Activated T-helper 2 cell treated with anti-CD3 and anti-CD28 coated beads, Interferon-gamma antibody, Interleukin-2, Interleukin-4, amounts not matched to agents 10 μg/mL and 5 μg/mL and 100 μg/mL, durations not matched to agents 14 hours and 24 hours and 36 hours (primary cell): ENCODE results near the gene OR51T1. TPM values are rescaled to one million over a fixed set of nuclear protein-coding genes. Genes with fewer than 3 reads are reported as not detected.
"Not testable (repeated sequence)": the region's sequence is repeated elsewhere in the genome, so short reads cannot be mapped to it uniquely, and the experiment has no call there.

Experiments
- DNase-seq: peaks from one replicate; pipeline ENCODE4 v3.0.0; 2021; ENCODE audit warnings: low spot score
- H3K27ac Mint-ChIP-seq: one replicate; pipeline ENCODE4 v1.8.0; 2021; ENCODE audit warnings: mixed read lengths
- H3K27me3 Mint-ChIP-seq: one replicate; pipeline ENCODE4 v1.8.0; 2021; ENCODE audit warnings: low read depth, mixed read lengths
- H3K36me3 Mint-ChIP-seq: one replicate; pipeline ENCODE4 v1.8.0; 2021; ENCODE audit warnings: low read depth, mixed read lengths
- H3K4me1 Mint-ChIP-seq: one replicate; pipeline ENCODE4 v1.8.0; 2021; ENCODE audit warnings: low read depth, mixed read lengths
- H3K4me3 Mint-ChIP-seq: one replicate; pipeline ENCODE4 v1.8.0; 2021; ENCODE audit warnings: low read depth, mild to moderate bottlenecking, moderate library complexity, mixed read lengths
- H3K9me3 Mint-ChIP-seq: one replicate; pipeline ENCODE4 v1.8.0; 2021; ENCODE audit warnings: mixed read lengths
- intact Hi-C: fragments of 100-400 bp; cut with micrococcal nuclease; formaldehyde crosslinking; loops from one replicate; pipeline ENCODE4 v1.15.1; 2023
- total RNA-seq: library from RNA; stranded (reverse); gene quantifications from 2 replicates; pipeline ENCODE4 v1.2.3, GENCODE V29; 2022

The OR51T1 gene, protein sequence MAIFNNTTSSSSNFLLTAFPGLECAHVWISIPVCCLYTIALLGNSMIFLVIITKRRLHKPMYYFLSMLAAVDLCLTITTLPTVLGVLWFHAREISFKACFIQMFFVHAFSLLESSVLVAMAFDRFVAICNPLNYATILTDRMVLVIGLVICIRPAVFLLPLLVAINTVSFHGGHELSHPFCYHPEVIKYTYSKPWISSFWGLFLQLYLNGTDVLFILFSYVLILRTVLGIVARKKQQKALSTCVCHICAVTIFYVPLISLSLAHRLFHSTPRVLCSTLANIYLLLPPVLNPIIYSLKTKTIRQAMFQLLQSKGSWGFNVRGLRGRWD
- not detected in 2 replicates for total RNA-seq

DNA sequence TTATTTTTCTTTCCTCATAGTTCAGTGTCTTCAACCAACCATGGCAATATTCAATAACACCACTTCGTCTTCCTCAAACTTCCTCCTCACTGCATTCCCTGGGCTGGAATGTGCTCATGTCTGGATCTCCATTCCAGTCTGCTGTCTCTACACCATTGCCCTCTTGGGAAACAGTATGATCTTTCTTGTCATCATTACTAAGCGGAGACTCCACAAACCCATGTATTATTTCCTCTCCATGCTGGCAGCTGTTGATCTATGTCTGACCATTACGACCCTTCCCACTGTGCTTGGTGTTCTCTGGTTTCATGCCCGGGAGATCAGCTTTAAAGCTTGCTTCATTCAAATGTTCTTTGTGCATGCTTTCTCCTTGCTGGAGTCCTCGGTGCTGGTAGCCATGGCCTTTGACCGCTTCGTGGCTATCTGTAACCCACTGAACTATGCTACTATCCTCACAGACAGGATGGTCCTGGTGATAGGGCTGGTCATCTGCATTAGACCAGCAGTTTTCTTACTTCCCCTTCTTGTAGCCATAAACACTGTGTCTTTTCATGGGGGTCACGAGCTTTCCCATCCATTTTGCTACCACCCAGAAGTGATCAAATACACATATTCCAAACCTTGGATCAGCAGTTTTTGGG, at the start of gene OR51T1:
OR51T1 (plus strand) TSS at position 41 of the 641 bp plus-strand sequence; CDS start at position 41, 0 bp downstream.
- Mint-ChIP-seq H3K36me3 (no peaks in the 10 kb centered on the region), H3K27me3 (no peaks in the 10 kb centered on the region), H3K9me3 (no peaks in the 10 kb centered on the region), H3K27ac (no peak within 1 kb of the TSS), H3K4me3 (no peak within 1 kb of the TSS), H3K4me1 (no peaks in the 10 kb centered on the region)
- intact Hi-C loops = no loop called here
- no peak for DNase-seq

GRCh38 chr11:4839851-4840549, 41.7 kb upstream of the OR51T1 start:
- H3K27me3 Mint-ChIP-seq = no peaks in the 10 kb centered on the region
- no peaks in the 10 kb centered on the region for H3K4me1 Mint-ChIP-seq
- intact Hi-C loops = no loop called here
- no peak overlapping the region for H3K4me3 Mint-ChIP-seq
- no peaks in the 10 kb centered on the region for H3K36me3 Mint-ChIP-seq
- H3K9me3 Mint-ChIP-seq = no peaks in the 10 kb centered on the region
- no peak overlapping the region for H3K27ac Mint-ChIP-seq
- no peak for DNase-seq

- Mint-ChIP-seq H3K9me3 (no peaks in the 10 kb centered on the region), H3K4me1 (no peaks in the 10 kb centered on the region), H3K36me3 (no peaks in the 10 kb centered on the region), H3K4me3 (no peak within 1 kb of the TSS), H3K27me3 (no peaks in the 10 kb centered on the region), H3K27ac (no peak within 1 kb of the TSS)
- no peak for DNase-seq
- intact Hi-C loops = no loop called here
Observed at GRCh38 chr11:4848908-4849532, 32.7 kb upstream of the OR51T1 start, which contains the start of gene OR51S1. OR51S1 (minus strand) TSS chr11:4849208; CDS start chr11:4849208, 0 bp downstream.

- intact Hi-C loops = no loop called here
- no peaks in the 10 kb centered on the region for H3K36me3 Mint-ChIP-seq
- H3K4me3 Mint-ChIP-seq = no peak overlapping the region
- H3K27me3 Mint-ChIP-seq = no peaks in the 10 kb centered on the region
- H3K4me1 Mint-ChIP-seq = no peaks in the 10 kb centered on the region
- no peaks in the 10 kb centered on the region for H3K9me3 Mint-ChIP-seq
- H3K27ac Mint-ChIP-seq = no peak overlapping the region
- DNase-seq = no peak
Observed at GRCh38 chr11:4851033-4851432, 30.7 kb upstream of the OR51T1 start.

DNA sequence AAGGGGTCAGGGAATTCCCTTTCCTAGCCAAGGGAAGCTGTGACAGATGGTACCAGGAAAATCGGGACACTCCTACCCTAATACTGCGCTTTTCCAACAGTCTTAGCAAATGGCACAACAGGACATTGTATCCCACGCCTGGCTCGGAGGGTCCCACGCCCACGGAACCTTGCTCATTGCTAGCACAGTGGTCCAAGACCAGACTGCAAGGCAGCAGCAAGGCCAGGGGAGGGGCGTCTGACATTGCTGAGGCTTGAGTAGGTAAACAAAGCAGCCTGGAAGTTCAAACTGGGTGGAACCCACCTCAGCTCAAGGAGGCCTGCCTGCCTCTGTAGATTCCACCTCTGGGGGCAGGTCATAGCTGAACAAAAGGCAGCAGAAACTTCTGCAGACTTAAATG, 27.4 kb upstream of the OR51T1 start:
- DNase-seq, intact Hi-C loops, H3K4me1 Mint-ChIP-seq, H3K36me3 Mint-ChIP-seq, H3K9me3 Mint-ChIP-seq, H3K4me3 Mint-ChIP-seq, H3K27me3 Mint-ChIP-seq, H3K27ac Mint-ChIP-seq: not testable (repeated sequence)

- no peaks in the 10 kb centered on the region for H3K36me3 Mint-ChIP-seq
- no peaks in the 10 kb centered on the region for H3K27me3 Mint-ChIP-seq
- DNase-seq = no peak
- no peak overlapping the region for H3K4me3 Mint-ChIP-seq
- intact Hi-C loops = no loop called here
- H3K27ac Mint-ChIP-seq = no peak overlapping the region
- no peaks in the 10 kb centered on the region for H3K4me1 Mint-ChIP-seq
- H3K9me3 Mint-ChIP-seq = no peaks in the 10 kb centered on the region
Observed at GRCh38 chr11:4862447-4863236, 19.1 kb upstream of the OR51T1 start.

DNA sequence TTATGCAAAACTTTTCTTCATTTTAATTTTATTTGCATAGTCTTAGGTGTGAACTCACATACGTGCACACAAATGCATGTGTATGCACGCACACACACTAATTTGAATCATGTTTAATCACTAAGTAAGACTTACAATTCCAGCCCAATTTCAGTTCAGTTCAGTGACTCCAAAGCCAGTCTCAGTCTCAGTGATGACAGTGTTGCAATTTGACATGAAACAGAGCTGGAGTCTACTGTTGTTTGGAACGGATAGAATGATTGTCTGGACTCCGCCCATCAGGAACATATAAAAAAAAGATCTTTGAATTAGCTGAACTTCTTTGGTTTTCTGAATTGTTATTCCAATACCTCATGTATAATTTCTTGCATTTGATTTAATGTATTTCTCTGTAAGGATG, 17.8 kb upstream of the OR51T1 start:
- no peak overlapping the region for H3K27ac Mint-ChIP-seq
- H3K4me1 Mint-ChIP-seq = no peaks in the 10 kb centered on the region
- no peak for DNase-seq
- no peaks in the 10 kb centered on the region for H3K36me3 Mint-ChIP-seq
- no peaks in the 10 kb centered on the region for H3K9me3 Mint-ChIP-seq
- no peaks in the 10 kb centered on the region for H3K27me3 Mint-ChIP-seq
- intact Hi-C loops = no loop called here
- H3K4me3 Mint-ChIP-seq = no peak overlapping the region

GRCh38 chr11:4865855-4866254, 15.8 kb upstream of the OR51T1 start:
- no peak overlapping the region for H3K27ac Mint-ChIP-seq
- intact Hi-C loops = no loop called here
- no peak for DNase-seq
- no peaks in the 10 kb centered on the region for H3K27me3 Mint-ChIP-seq
- no peaks in the 10 kb centered on the region for H3K36me3 Mint-ChIP-seq
- no peaks in the 10 kb centered on the region for H3K9me3 Mint-ChIP-seq
- H3K4me1 Mint-ChIP-seq = no peaks in the 10 kb centered on the region
- no peak overlapping the region for H3K4me3 Mint-ChIP-seq

GRCh38 chr11:4881188-4881587, 512 bp upstream of the OR51T1 start:
- no peaks in the 10 kb centered on the region for H3K9me3 Mint-ChIP-seq
- intact Hi-C loops = no loop called here
- H3K27me3 Mint-ChIP-seq = no peaks in the 10 kb centered on the region
- no peak overlapping the region for H3K27ac Mint-ChIP-seq
- no peaks in the 10 kb centered on the region for H3K4me1 Mint-ChIP-seq
- no peaks in the 10 kb centered on the region for H3K36me3 Mint-ChIP-seq
- no peak overlapping the region for H3K4me3 Mint-ChIP-seq
- no peak for DNase-seq

DNA sequence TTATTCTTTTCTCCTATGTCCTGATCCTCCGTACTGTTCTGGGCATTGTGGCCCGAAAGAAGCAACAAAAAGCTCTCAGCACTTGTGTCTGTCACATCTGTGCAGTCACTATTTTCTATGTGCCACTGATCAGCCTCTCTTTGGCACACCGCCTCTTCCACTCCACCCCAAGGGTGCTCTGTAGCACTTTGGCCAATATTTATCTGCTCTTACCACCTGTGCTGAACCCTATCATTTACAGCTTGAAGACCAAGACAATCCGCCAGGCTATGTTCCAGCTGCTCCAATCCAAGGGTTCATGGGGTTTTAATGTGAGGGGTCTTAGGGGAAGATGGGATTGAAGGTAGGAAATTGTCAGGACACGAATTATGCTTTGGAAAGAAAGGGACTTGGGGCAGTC, 843 bp downstream of the OR51T1 start:
- Mint-ChIP-seq H3K4me3 (no peak overlapping the region), H3K4me1 (no peaks in the 10 kb centered on the region), H3K36me3 (no peaks in the 10 kb centered on the region), H3K27me3 (no peaks in the 10 kb centered on the region), H3K9me3 (no peaks in the 10 kb centered on the region), H3K27ac (no peak overlapping the region)
- intact Hi-C loops = no loop called here
- no peak for DNase-seq

DNA sequence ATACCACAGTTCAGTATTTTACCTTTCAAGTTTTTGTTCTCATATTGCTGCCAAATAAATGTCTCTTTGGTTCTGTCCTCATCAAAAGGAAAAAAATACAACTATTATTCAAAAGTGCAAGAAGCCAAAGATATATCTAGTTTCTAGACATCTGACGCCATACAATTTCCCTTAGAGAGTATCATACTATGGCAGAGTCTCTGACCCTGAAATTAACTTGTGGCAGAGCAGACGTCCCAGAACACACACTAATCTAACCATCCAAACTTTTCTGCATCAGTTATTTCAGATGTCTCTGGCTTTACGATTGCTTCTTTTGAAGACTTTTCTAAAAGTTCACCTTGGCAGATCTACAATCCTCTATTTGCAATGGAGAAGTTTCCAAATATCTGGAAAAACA, 2.7 kb downstream of the OR51T1 start:
- DNase-seq = no peak
- Mint-ChIP-seq H3K36me3 (no peaks in the 10 kb centered on the region), H3K4me1 (no peaks in the 10 kb centered on the region), H3K27me3 (no peaks in the 10 kb centered on the region), H3K27ac (no peak overlapping the region), H3K4me3 (no peak overlapping the region), H3K9me3 (no peaks in the 10 kb centered on the region)
- intact Hi-C loops = no loop called here

- Mint-ChIP-seq H3K4me3 (no peak overlapping the region), H3K27ac (no peak overlapping the region), H3K27me3 (no peaks in the 10 kb centered on the region), H3K36me3 (no peaks in the 10 kb centered on the region), H3K9me3 (no peaks in the 10 kb centered on the region), H3K4me1 (no peaks in the 10 kb centered on the region)
- intact Hi-C loops = no loop called here
- DNase-seq = no peak
Observed at GRCh38 chr11:4886186-4886585, 4.5 kb downstream of the OR51T1 start.
